ENCODE data around the gene POGLUT2. TPM values are rescaled to one million over a fixed set of nuclear protein-coding genes. Genes with fewer than 3 reads are reported as not detected.

The POGLUT2 gene
- total RNA-seq, 1 donor from 2014 or later, result 16.7 TPM

GRCh38 chr13:102770435-102770834, 28.3 kb downstream of the POGLUT2 start:
- Histone ChIP-seq H3K4me3 (ENCODE audit: low read length in 3 of 3) (no peak overlapping the region), H3K36me3 (ENCODE audit: control insufficient read depth in 3 of 3, insufficient read depth in 3 of 3, low read length in 3 of 3) (peaks cover 0 to 7% (median 3%) of the 10 kb centered on the region in 3 donors), H3K9ac (ENCODE audit: low read depth in 1 of 3, low read length in 3 of 3) (no peak overlapping the region), H3K27ac (ENCODE audit: low read depth, low read length) (no peak overlapping the region), H3K9me3 (ENCODE audit: control insufficient read depth in 3 of 3, low read length in 3 of 3) (no peaks in the 10 kb centered on the region), H3K4me1 (ENCODE audit: control insufficient read depth in 3 of 3, insufficient read depth in 3 of 3, low read length in 3 of 3) (peaks cover 5 to 20% (median 6%) of the 10 kb centered on the region in 3 donors), H3K27me3 (ENCODE audit: control insufficient read depth in 3 of 3, insufficient read depth in 3 of 3, low read length in 3 of 3) (no peaks in the 10 kb centered on the region)

- peaks cover 0 to 7% (median 5%) of the 10 kb centered on the region in 3 donors for H3K36me3 ChIP-seq (ENCODE audit: control insufficient read depth in 3 of 3, insufficient read depth in 3 of 3, low read length in 3 of 3)
- no peak overlapping the region for H3K27ac ChIP-seq (ENCODE audit: low read depth, low read length)
- no peaks in the 10 kb centered on the region for H3K9me3 ChIP-seq (ENCODE audit: control insufficient read depth in 3 of 3, low read length in 3 of 3)
- no peak overlapping the region for H3K4me3 ChIP-seq (ENCODE audit: low read length in 3 of 3)
- no peak overlapping the region for H3K9ac ChIP-seq (ENCODE audit: low read depth in 1 of 3, low read length in 3 of 3)
- H3K4me1 ChIP-seq (ENCODE audit: control insufficient read depth in 3 of 3, insufficient read depth in 3 of 3, low read length in 3 of 3), result peaks cover 5 to 20% (median 6%) of the 10 kb centered on the region in 3 donors
- H3K27me3 ChIP-seq (ENCODE audit: control insufficient read depth in 3 of 3, insufficient read depth in 3 of 3, low read length in 3 of 3), result no peaks in the 10 kb centered on the region
Measured at GRCh38 chr13:102769679-102770078, 29.1 kb downstream of the POGLUT2 start.

- Histone ChIP-seq H3K9me3 (ENCODE audit: control insufficient read depth in 3 of 3, low read length in 3 of 3) (no peaks in the 10 kb centered on the region), H3K4me3 (ENCODE audit: low read length in 3 of 3) (no peak overlapping the region), H3K36me3 (ENCODE audit: control insufficient read depth in 3 of 3, insufficient read depth in 3 of 3, low read length in 3 of 3) (peaks cover 0 to 7% (median 5%) of the 10 kb centered on the region in 3 donors)
Measured at GRCh38 chr13:102768909-102769308, 29.9 kb downstream of the POGLUT2 start.

GRCh38 chr13:102763741-102764140, 35.0 kb downstream of the POGLUT2 start:
- no peak overlapping the region for H3K4me3 ChIP-seq (ENCODE audit: low read length in 3 of 3)
- peaks cover 0 to 7% (median 5%) of the 10 kb centered on the region in 3 donors for H3K36me3 ChIP-seq (ENCODE audit: control insufficient read depth in 3 of 3, insufficient read depth in 3 of 3, low read length in 3 of 3)
- no peak overlapping the region for H3K27ac ChIP-seq (ENCODE audit: low read depth, low read length)
- no peaks in the 10 kb centered on the region for H3K4me1 ChIP-seq (ENCODE audit: control insufficient read depth in 3 of 3, insufficient read depth in 3 of 3, low read length in 3 of 3)
- H3K27me3 ChIP-seq (ENCODE audit: control insufficient read depth in 3 of 3, insufficient read depth in 3 of 3, low read length in 3 of 3), result no peaks in the 10 kb centered on the region
- no peak overlapping the region for H3K9ac ChIP-seq (ENCODE audit: low read depth in 1 of 3, low read length in 3 of 3)
- H3K9me3 ChIP-seq (ENCODE audit: control insufficient read depth in 3 of 3, low read length in 3 of 3), result no peaks in the 10 kb centered on the region

More at GRCh38 chr13:102768909-102769308, 29.9 kb downstream of the POGLUT2 start:
- Histone ChIP-seq H3K9ac (ENCODE audit: low read depth in 1 of 3, low read length in 3 of 3) (no peak overlapping the region), H3K4me1 (ENCODE audit: control insufficient read depth in 3 of 3, insufficient read depth in 3 of 3, low read length in 3 of 3) (peaks cover under 1 to 16% (median 2%) of the 10 kb centered on the region in 3 donors), H3K27me3 (ENCODE audit: control insufficient read depth in 3 of 3, insufficient read depth in 3 of 3, low read length in 3 of 3) (no peaks in the 10 kb centered on the region), H3K27ac (ENCODE audit: low read depth, low read length) (no peak overlapping the region)

GRCh38 chr13:102761071-102761470, 37.7 kb downstream of the POGLUT2 start:
- H3K4me1 ChIP-seq (ENCODE audit: control insufficient read depth in 3 of 3, insufficient read depth in 3 of 3, low read length in 3 of 3), result no peaks in the 10 kb centered on the region
- no peaks in the 10 kb centered on the region for H3K27me3 ChIP-seq (ENCODE audit: control insufficient read depth in 3 of 3, insufficient read depth in 3 of 3, low read length in 3 of 3)
- H3K27ac ChIP-seq (ENCODE audit: low read depth, low read length), result no peak overlapping the region
- H3K9me3 ChIP-seq (ENCODE audit: control insufficient read depth in 3 of 3, low read length in 3 of 3), result no peaks in the 10 kb centered on the region
- no peak overlapping the region for H3K4me3 ChIP-seq (ENCODE audit: low read length in 3 of 3)
- H3K36me3 ChIP-seq (ENCODE audit: control insufficient read depth in 3 of 3, insufficient read depth in 3 of 3, low read length in 3 of 3), result peaks cover 0 to 5% (median 0%) of the 10 kb centered on the region in 3 donors
- H3K9ac ChIP-seq (ENCODE audit: low read depth in 1 of 3, low read length in 3 of 3), result no peak overlapping the region

- Histone ChIP-seq H3K4me3 (ENCODE audit: low read length in 3 of 3) (no peak overlapping the region), H3K27ac (ENCODE audit: low read depth, low read length) (no peak overlapping the region), H3K36me3 (ENCODE audit: control insufficient read depth in 3 of 3, insufficient read depth in 3 of 3, low read length in 3 of 3) (no peaks in the 10 kb centered on the region), H3K4me1 (ENCODE audit: control insufficient read depth in 3 of 3, insufficient read depth in 3 of 3, low read length in 3 of 3) (no peaks in the 10 kb centered on the region), H3K9ac (ENCODE audit: low read depth in 1 of 3, low read length in 3 of 3) (no peak overlapping the region), H3K27me3 (ENCODE audit: control insufficient read depth in 3 of 3, insufficient read depth in 3 of 3, low read length in 3 of 3) (no peaks in the 10 kb centered on the region), H3K9me3 (ENCODE audit: control insufficient read depth in 3 of 3, low read length in 3 of 3) (no peaks in the 10 kb centered on the region)
Measured at GRCh38 chr13:102758842-102759241, 39.9 kb downstream of the POGLUT2 start.

GRCh38 chr13:102757006-102757405, 41.8 kb downstream of the POGLUT2 start:
- H3K27me3 ChIP-seq (ENCODE audit: control insufficient read depth in 3 of 3, insufficient read depth in 3 of 3, low read length in 3 of 3), result no peaks in the 10 kb centered on the region
- H3K27ac ChIP-seq (ENCODE audit: low read depth, low read length), result no peak overlapping the region
- no peaks in the 10 kb centered on the region for H3K9me3 ChIP-seq (ENCODE audit: control insufficient read depth in 3 of 3, low read length in 3 of 3)
- no peak overlapping the region for H3K4me3 ChIP-seq (ENCODE audit: low read length in 3 of 3)
- H3K9ac ChIP-seq (ENCODE audit: low read depth in 1 of 3, low read length in 3 of 3), result no peak overlapping the region
- no peaks in the 10 kb centered on the region for H3K36me3 ChIP-seq (ENCODE audit: control insufficient read depth in 3 of 3, insufficient read depth in 3 of 3, low read length in 3 of 3)
- H3K4me1 ChIP-seq (ENCODE audit: control insufficient read depth in 3 of 3, insufficient read depth in 3 of 3, low read length in 3 of 3), result no peaks in the 10 kb centered on the region

GRCh38 chr13:102751886-102752285, 46.9 kb downstream of the POGLUT2 start:
- Histone ChIP-seq H3K27me3 (ENCODE audit: control insufficient read depth in 3 of 3, insufficient read depth in 3 of 3, low read length in 3 of 3) (no peaks in the 10 kb centered on the region), H3K27ac (ENCODE audit: low read depth, low read length) (no peak overlapping the region), H3K4me1 (ENCODE audit: control insufficient read depth in 3 of 3, insufficient read depth in 3 of 3, low read length in 3 of 3) (no peaks in the 10 kb centered on the region), H3K9ac (ENCODE audit: low read depth in 1 of 3, low read length in 3 of 3) (no peak overlapping the region), H3K4me3 (ENCODE audit: low read length in 3 of 3) (no peak overlapping the region), H3K9me3 (ENCODE audit: control insufficient read depth in 3 of 3, low read length in 3 of 3) (no peaks in the 10 kb centered on the region), H3K36me3 (ENCODE audit: control insufficient read depth in 3 of 3, insufficient read depth in 3 of 3, low read length in 3 of 3) (no peaks in the 10 kb centered on the region)

- no peaks in the 10 kb centered on the region for H3K36me3 ChIP-seq (ENCODE audit: control insufficient read depth in 3 of 3, insufficient read depth in 3 of 3, low read length in 3 of 3)
- H3K9me3 ChIP-seq (ENCODE audit: control insufficient read depth in 3 of 3, low read length in 3 of 3), result no peaks in the 10 kb centered on the region
- no peak overlapping the region for H3K27ac ChIP-seq (ENCODE audit: low read depth, low read length)
- H3K27me3 ChIP-seq (ENCODE audit: control insufficient read depth in 3 of 3, insufficient read depth in 3 of 3, low read length in 3 of 3), result no peaks in the 10 kb centered on the region
- no peak overlapping the region for H3K9ac ChIP-seq (ENCODE audit: low read depth in 1 of 3, low read length in 3 of 3)
- no peaks in the 10 kb centered on the region for H3K4me1 ChIP-seq (ENCODE audit: control insufficient read depth in 3 of 3, insufficient read depth in 3 of 3, low read length in 3 of 3)
- no peak overlapping the region for H3K4me3 ChIP-seq (ENCODE audit: low read length in 3 of 3)
Measured at GRCh38 chr13:102742506-102742905, 56.3 kb downstream of the POGLUT2 start.

GRCh38 chr13:102742101-102742500, 56.7 kb downstream of the POGLUT2 start:
- Histone ChIP-seq H3K27ac (ENCODE audit: low read depth, low read length) (no peak overlapping the region), H3K9ac (ENCODE audit: low read depth in 1 of 3, low read length in 3 of 3) (no peak overlapping the region), H3K36me3 (ENCODE audit: control insufficient read depth in 3 of 3, insufficient read depth in 3 of 3, low read length in 3 of 3) (no peaks in the 10 kb centered on the region), H3K9me3 (ENCODE audit: control insufficient read depth in 3 of 3, low read length in 3 of 3) (no peaks in the 10 kb centered on the region), H3K4me1 (ENCODE audit: control insufficient read depth in 3 of 3, insufficient read depth in 3 of 3, low read length in 3 of 3) (no peaks in the 10 kb centered on the region), H3K27me3 (ENCODE audit: control insufficient read depth in 3 of 3, insufficient read depth in 3 of 3, low read length in 3 of 3) (no peaks in the 10 kb centered on the region), H3K4me3 (ENCODE audit: low read length in 3 of 3) (no peak overlapping the region)

Data from skeletal muscle tissue (tissue), 4 donors.